Activated CD8-positive, alpha-beta memory T cell treated with anti-CD3 and anti-CD28 coated beads, Interleukin-2, amount 10 ng/mL, durations not matched to agents 7 days and 5 days (primary cell): Measurements from ENCODE around the gene UBFD1. TPM values are rescaled to one million over a fixed set of nuclear protein-coding genes. Genes with fewer than 3 reads are reported as not detected.

Experiments used
- ATAC-seq: fragments of 150-1000 bp; cut with Tn5 transposase; one replicate; pipeline ENCODE4 v1.10.0; 2021; ENCODE audit warnings: moderate library complexity
- CTCF ChIA-PET: fragments of 350-600 bp; sonication (Branson Sonifier 250); formaldehyde crosslinking; loops from one replicate; lab custom pipeline; 2021; ENCODE audit warnings: antibody characterized with exemption; lab: Charles Lee
- DNase-seq: peaks from one replicate; pipeline ENCODE4 v3.0.0-alpha.2; 2020
- H3K27ac Mint-ChIP-seq: one replicate; pipeline ENCODE4 v1.8.0; 2021; ENCODE audit warnings: mild to moderate bottlenecking, mixed read lengths
- H3K27me3 Mint-ChIP-seq: one replicate; pipeline ENCODE4 v1.8.0; 2021; ENCODE audit warnings: mixed read lengths
- H3K36me3 Mint-ChIP-seq: one replicate; pipeline ENCODE4 v1.8.0; 2021; ENCODE audit warnings: mild to moderate bottlenecking, mixed read lengths
- H3K4me1 Mint-ChIP-seq: one replicate; pipeline ENCODE4 v1.8.0; 2021; ENCODE audit warnings: mixed read lengths
- H3K4me3 Mint-ChIP-seq: one replicate; pipeline ENCODE4 v1.8.0; 2021; ENCODE audit warnings: mild to moderate bottlenecking, moderate library complexity, mixed read lengths
- H3K9me3 Mint-ChIP-seq: one replicate; pipeline ENCODE4 v1.8.0; 2022; ENCODE audit warnings: low read depth, mixed read lengths
- total RNA-seq, 2 experiments: library from RNA; stranded (reverse); gene quantifications; one replicate each; pipeline ENCODE4 v1.2.3, GENCODE V29; 2021

Gene UBFD1
- total RNA-seq, 2 experiments from 2014 or later = 46.1 to 64.7 TPM

DNA sequence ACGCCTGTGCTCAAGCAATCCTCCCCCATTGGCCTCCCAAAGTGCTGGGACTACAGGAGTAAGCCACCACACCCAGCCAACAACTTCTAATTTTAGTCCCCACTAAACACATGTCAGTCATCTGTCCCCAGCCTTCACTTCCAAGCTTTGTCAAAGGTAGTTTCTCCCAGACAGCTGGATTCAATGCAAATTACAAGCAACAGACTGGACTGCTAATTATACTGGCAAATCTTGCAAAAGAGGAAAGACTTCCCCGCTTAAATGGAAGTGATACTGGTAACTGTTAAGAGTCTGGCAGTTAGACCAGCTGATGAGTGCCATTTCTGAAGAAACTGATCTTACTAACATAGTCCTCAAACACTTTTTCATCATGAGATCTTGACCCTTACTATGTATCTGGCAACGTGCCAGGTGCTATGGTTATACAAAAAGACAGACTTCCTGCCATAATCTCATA lies 39.1 kb upstream of the UBFD1 start:
- Mint-ChIP-seq H3K27ac (peak overlapping the region; percentile 66), H3K36me3 (peaks cover 26% of the 10 kb centered on the region), H3K4me3 (no peak overlapping the region), H3K4me1 (peaks cover 50% of the 10 kb centered on the region), H3K27me3 (no peaks in the 10 kb centered on the region), H3K9me3 (no peaks in the 10 kb centered on the region)
- ATAC-seq = no peak
- DNase-seq = no peak
- CTCF ChIA-PET = interaction anchor here (0.8 to 1.2 kb wide), 2 partner anchors 14 to 21 kb away, joined by 3 to 4 read pairs; no protein-coding TSS in a partner anchor

DNA sequence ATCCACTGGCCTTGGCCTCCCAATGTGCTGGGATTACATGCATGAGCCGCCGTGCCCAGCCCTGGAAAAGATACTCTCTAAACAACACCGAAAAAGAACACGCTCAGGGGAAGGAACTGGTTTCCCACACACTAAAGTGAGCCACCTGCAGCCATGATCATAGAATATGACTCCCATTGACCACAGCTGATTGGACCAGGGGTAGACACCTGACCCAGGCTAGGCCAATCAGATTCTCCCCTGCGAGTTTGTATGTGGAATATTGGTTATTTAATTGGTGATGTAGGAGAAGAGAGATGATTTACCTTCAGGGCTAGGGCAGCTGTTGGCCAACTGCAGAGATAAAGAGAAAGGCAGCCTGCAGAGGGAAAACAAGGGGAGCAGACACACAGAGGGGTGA lies 38.2 kb upstream of the UBFD1 start:
- no peak for ATAC-seq
- peaks cover 30% of the 10 kb centered on the region for H3K36me3 Mint-ChIP-seq
- H3K27ac Mint-ChIP-seq = no peak overlapping the region

DNA sequence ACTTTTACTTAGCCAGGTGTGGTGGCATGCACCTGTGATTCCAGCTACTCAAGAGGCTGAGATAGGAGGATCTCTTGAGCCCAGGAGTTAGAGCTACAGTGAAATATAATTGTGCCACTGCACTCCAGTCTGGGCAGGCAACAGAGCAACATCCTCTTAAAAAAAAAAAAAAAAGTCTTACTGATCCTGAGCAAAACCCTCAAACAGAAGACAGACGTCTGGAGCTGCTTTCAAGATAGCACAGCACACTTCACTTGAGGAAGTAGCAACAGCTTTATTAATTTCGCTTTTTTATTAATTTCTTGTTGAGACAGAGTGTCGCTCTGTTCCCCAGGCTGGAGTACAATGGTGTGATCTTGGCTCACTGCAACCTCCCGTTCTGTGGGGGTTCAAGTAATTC lies 37.0 kb upstream of the UBFD1 start:
- Mint-ChIP-seq H3K27me3 (no peaks in the 10 kb centered on the region), H3K4me3 (no peak overlapping the region), H3K36me3 (peaks cover 33% of the 10 kb centered on the region), H3K4me1 (peaks cover 33% of the 10 kb centered on the region), H3K9me3 (no peaks in the 10 kb centered on the region), H3K27ac (no peak overlapping the region)
- DNase-seq (no peak), ATAC-seq (no peak)
- CTCF ChIA-PET = no interaction called here

More for the DNA sequence above, 38.2 kb upstream of the UBFD1 start:
- Mint-ChIP-seq H3K4me1 (peaks cover 44% of the 10 kb centered on the region), H3K4me3 (no peak overlapping the region), H3K27me3 (no peaks in the 10 kb centered on the region), H3K9me3 (no peaks in the 10 kb centered on the region)
- CTCF ChIA-PET = no interaction called here
- DNase-seq = no peak

DNA sequence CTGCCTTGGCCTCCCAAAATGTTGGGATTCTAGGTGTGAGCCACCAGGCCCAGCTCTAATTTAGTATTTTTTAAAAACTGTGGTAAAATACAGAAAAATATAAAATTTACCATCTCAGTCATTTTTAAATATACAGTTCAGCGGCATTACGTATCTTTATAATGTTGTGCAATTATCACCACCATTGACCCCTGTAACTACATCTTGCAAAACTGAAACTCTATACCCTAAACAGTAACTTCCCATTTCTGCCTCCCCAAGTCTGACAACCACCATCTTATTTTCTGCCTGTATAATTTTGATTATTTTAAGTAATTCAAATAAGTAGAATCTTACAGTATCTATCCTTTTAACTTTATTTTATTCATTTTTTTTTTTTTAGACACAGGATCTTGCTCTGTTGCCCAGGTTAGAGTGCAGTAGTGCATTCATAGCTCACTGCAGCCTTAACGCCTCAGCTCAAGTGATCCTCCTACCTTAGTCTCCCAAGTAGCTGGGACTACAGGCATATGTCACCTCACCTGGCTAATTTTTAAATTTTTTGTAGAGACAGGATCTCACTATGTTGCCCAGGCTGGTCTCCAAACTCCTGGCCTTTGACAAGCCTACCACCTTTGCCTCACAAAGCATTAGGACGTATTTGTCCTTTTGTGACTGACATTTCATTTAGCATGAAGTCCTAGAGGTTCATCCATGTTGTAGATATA lies 36.3 kb upstream of the UBFD1 start:
- no peak for DNase-seq
- ATAC-seq = no peak
- no peak overlapping the region for H3K4me3 Mint-ChIP-seq
- no peak overlapping the region for H3K27ac Mint-ChIP-seq
- H3K4me1 Mint-ChIP-seq = peaks cover 27% of the 10 kb centered on the region
- CTCF ChIA-PET = interaction anchor here (0.8 to 1.2 kb wide), 2 partner anchors 25 to 85 kb away, joined by 3 to 4 read pairs; no protein-coding TSS in a partner anchor
- no peaks in the 10 kb centered on the region for H3K9me3 Mint-ChIP-seq
- H3K36me3 Mint-ChIP-seq = peaks cover 33% of the 10 kb centered on the region
- no peaks in the 10 kb centered on the region for H3K27me3 Mint-ChIP-seq

DNA sequence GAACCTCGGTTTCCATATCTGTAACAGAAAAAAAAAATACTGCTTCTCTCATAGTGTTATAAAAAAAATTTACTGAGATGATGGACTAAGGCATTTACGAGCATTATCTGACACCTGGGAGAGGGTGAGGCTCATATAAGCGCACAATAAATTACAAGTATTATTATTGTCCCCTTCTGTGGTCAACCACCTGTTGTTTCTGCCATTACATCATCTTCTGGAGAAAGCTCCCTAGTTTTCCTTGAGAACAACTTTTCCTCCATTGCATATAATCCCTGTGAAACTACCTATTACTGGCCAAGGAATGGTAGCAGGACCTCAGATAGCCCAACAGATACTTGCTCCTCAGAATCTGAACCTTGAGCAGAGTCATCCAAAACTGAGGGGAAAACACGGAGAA lies 35.6 kb upstream of the UBFD1 start:
- CTCF ChIA-PET = interaction anchor here (0.8 to 1.2 kb wide), 2 partner anchors 26 to 86 kb away, joined by 3 to 4 read pairs; no protein-coding TSS in a partner anchor
- Mint-ChIP-seq H3K27me3 (no peaks in the 10 kb centered on the region), H3K4me1 (peaks cover 19% of the 10 kb centered on the region), H3K4me3 (no peak overlapping the region), H3K27ac (no peak overlapping the region), H3K9me3 (no peaks in the 10 kb centered on the region), H3K36me3 (peaks cover 33% of the 10 kb centered on the region)
- no peak for DNase-seq
- ATAC-seq = no peak

DNA sequence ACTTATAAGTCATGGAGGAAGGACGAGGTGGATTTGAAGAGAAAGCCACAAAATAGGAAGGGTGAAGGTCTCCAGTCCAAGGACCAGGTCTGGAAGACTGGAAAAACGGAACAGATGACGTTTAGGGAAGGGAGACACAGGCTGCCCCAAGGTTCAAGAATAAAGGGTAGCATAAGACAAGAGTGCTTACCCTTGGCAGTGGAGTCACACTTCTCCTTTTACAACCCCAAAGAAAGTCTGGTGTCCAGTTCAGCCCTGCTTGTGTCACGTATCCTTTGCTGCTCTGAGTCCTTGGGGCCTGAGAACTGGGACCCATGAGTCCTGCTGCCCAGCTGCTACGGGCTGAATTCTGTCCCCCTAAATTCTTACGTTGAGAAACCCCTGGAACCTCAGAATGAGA lies 34.2 kb upstream of the UBFD1 start:
- DNase-seq = no peak
- ATAC-seq = no peak
- Mint-ChIP-seq H3K27me3 (no peaks in the 10 kb centered on the region), H3K36me3 (peaks cover 33% of the 10 kb centered on the region), H3K9me3 (no peaks in the 10 kb centered on the region), H3K4me3 (no peak overlapping the region), H3K4me1 (peaks cover 10% of the 10 kb centered on the region), H3K27ac (no peak overlapping the region)
- CTCF ChIA-PET = interaction anchor here (1.9 kb wide), 1 partner anchor 88 kb away, joined by 4 read pairs; no protein-coding TSS in a partner anchor

DNA sequence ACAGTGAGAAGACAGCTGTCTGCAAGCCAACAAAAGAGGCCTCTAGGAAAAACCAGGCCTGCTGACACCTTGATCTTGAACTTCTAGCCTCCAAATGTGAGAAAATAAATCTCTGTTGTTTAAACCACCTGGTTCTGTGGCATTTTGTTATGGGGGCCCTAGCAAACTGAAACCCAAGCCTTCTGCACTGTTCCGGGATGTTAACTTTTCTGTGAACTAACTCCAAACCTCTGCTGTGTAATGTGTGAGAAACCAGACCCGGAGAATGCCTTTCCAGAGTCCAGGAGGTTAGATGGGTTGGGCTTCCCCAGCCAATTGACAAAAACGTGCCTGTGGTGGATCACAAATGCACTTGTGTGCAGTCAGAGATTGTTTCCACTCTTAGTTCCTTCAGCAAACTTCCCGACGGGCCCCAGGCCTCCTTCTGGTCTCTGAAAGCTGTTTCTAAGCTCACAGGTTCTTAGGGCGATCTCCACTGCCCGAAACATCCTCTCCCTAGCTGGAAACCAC lies 33.6 kb upstream of the UBFD1 start:
- DNase-seq (no peak), ATAC-seq (no peak)
- peaks cover 5% of the 10 kb centered on the region for H3K4me1 Mint-ChIP-seq
- no peak overlapping the region for H3K4me3 Mint-ChIP-seq
- CTCF ChIA-PET = interaction anchor here (1.9 kb wide), 1 partner anchor 88 kb away, joined by 4 read pairs; no protein-coding TSS in a partner anchor
- no peak overlapping the region for H3K27ac Mint-ChIP-seq
- H3K36me3 Mint-ChIP-seq = peaks cover 32% of the 10 kb centered on the region
- no peaks in the 10 kb centered on the region for H3K9me3 Mint-ChIP-seq
- H3K27me3 Mint-ChIP-seq = no peaks in the 10 kb centered on the region

GRCh38 chr16:23524886-23525285 lies 32.6 kb upstream of the UBFD1 start:
- H3K9me3 Mint-ChIP-seq = no peaks in the 10 kb centered on the region
- ATAC-seq (no peak), DNase-seq (no peak)
- H3K4me3 Mint-ChIP-seq = no peak overlapping the region
- H3K27me3 Mint-ChIP-seq = no peaks in the 10 kb centered on the region
- peaks cover 26% of the 10 kb centered on the region for H3K36me3 Mint-ChIP-seq
- CTCF ChIA-PET = interaction anchor here (1.9 kb wide), 1 partner anchor 89 kb away, joined by 4 read pairs; no protein-coding TSS in a partner anchor
- no peaks in the 10 kb centered on the region for H3K4me1 Mint-ChIP-seq
- no peak overlapping the region for H3K27ac Mint-ChIP-seq

GRCh38 chr16:23527961-23528643 lies 29.4 kb upstream of the UBFD1 start:
- Mint-ChIP-seq H3K4me1 (no peaks in the 10 kb centered on the region), H3K27ac (peak overlapping the region; percentile 8), H3K36me3 (peaks cover 17% of the 10 kb centered on the region), H3K27me3 (no peaks in the 10 kb centered on the region), H3K9me3 (no peaks in the 10 kb centered on the region), H3K4me3 (no peak overlapping the region)
- ATAC-seq (no peak), DNase-seq (no peak)
- CTCF ChIA-PET = interaction anchor here (0.6 kb wide), 1 partner anchor 24 kb away, joined by 3 read pairs; no protein-coding TSS in a partner anchor

DNA sequence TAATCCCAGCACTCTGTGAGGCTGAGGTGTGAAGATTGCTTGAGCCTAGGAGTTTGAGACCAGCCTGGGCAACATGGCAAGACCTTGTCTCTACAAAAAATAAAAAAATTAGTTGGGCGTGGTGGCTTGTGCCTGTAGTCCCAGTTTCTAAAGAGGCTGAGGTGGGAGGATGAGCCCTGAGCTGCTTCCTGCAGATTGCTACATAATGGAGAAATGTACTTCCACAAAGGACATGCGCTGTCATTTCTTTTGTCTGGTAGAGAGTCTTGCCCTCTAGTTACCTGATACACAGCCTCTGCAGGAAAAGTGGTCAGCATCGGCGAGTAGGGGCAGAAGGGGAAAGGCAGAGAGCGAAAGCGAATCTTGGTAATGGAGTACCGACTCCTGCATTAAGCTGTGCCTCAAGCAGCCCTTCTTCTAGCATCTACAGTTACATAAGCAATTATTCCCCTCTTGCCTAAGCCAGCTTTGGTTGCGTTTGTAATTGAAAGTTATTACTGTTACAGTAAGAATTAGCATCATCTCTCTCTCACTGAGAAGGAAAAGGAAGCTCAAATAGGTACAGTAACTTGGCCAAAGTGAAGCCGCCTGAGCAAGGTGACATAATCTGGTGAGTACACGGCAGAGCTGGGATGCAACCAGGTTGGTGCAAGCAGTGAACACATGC lies 28.8 kb upstream of the UBFD1 start:
- H3K4me3 Mint-ChIP-seq = no peak overlapping the region
- H3K9me3 Mint-ChIP-seq = no peaks in the 10 kb centered on the region
- H3K36me3 Mint-ChIP-seq = peaks cover 18% of the 10 kb centered on the region
- no peaks in the 10 kb centered on the region for H3K27me3 Mint-ChIP-seq
- ATAC-seq (no peak), DNase-seq (no peak)
- CTCF ChIA-PET = no interaction called here
- no peak overlapping the region for H3K27ac Mint-ChIP-seq
- no peaks in the 10 kb centered on the region for H3K4me1 Mint-ChIP-seq

- Mint-ChIP-seq H3K4me1 (no peaks in the 10 kb centered on the region), H3K27ac (no peak overlapping the region), H3K4me3 (no peak overlapping the region), H3K36me3 (peaks cover 14% of the 10 kb centered on the region), H3K27me3 (no peaks in the 10 kb centered on the region), H3K9me3 (no peaks in the 10 kb centered on the region)
- DNase-seq = no peak
- CTCF ChIA-PET = no interaction called here
- ATAC-seq = no peak
Observed at GRCh38 chr16:23530062-23530461, 27.5 kb upstream of the UBFD1 start.

DNA sequence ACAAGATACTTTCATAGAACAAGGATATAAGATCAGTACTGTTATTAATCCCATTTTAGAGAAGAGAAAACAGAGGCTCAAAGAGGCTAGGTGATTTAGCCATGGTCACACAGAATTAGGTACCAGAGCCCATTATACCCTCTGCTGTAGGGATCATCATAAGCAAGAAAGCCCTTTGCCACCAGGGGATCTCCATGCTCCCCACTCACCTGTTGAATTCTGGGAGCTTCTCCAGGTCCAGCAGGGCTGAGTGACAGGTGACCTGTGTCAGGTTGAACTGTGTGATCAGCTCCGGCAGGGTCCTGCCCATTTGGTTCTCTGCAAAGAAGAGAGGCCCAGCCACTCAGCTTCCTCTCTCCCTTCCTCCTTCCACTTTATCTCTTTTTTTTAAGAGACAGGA lies 25.1 kb upstream of the UBFD1 start:
- CTCF ChIA-PET = no interaction called here
- peaks cover 14% of the 10 kb centered on the region for H3K36me3 Mint-ChIP-seq
- no peak for DNase-seq

More for the DNA sequence above, 25.1 kb upstream of the UBFD1 start:
- no peak overlapping the region for H3K27ac Mint-ChIP-seq
- ATAC-seq = no peak
- H3K4me3 Mint-ChIP-seq = no peak overlapping the region
- no peaks in the 10 kb centered on the region for H3K4me1 Mint-ChIP-seq
- H3K9me3 Mint-ChIP-seq = no peaks in the 10 kb centered on the region
- no peaks in the 10 kb centered on the region for H3K27me3 Mint-ChIP-seq
